NCI-H128 (cell line): Measurements from ENCODE around the gene S100A3.
"Not testable (repeated sequence)": the region's sequence is repeated elsewhere in the genome, so short reads cannot be mapped to it uniquely, and the experiment has no call there.

Source experiments
- DNase-seq: peaks from one replicate; lab custom pipeline; 2025; ENCODE audit not compliant: unreplicated experiment; lab: John Stamatoyannopoulos, UW

The S100A3 gene

GRCh38 chr1:153535242-153536011 is 13.6 kb downstream of the S100A3 start, which contains the start of gene S100A6:
TSS of gene S100A6 (minus strand) at chr1:153535991. CDS start at chr1:153535339, 652 bp downstream.
- no peak for DNase-seq

GRCh38 chr1:153534925-153535241 is 14.2 kb downstream of the S100A3 start:
- no peak for DNase-seq

GRCh38 chr1:153534226-153534924 is 14.7 kb downstream of the S100A3 start:
- no peak for DNase-seq

- no peak for DNase-seq
Observed at GRCh38 chr1:153533689-153534201, 15.3 kb downstream of the S100A3 start.

GRCh38 chr1:153532769-153533599 is 16.1 kb downstream of the S100A3 start:
- peak; percentile 91 for DNase-seq

GRCh38 chr1:153532181-153532580 is 16.9 kb downstream of the S100A3 start:
- DNase-seq, result no peak

GRCh38 chr1:153531638-153532037 is 17.4 kb downstream of the S100A3 start:
- DNase-seq, result no peak

GRCh38 chr1:153527683-153528040 is 21.4 kb downstream of the S100A3 start:
- DNase-seq, result no peak

GRCh38 chr1:153527023-153527682 is 21.9 kb downstream of the S100A3 start:
- DNase-seq, result no peak

- no peak for DNase-seq
Observed at GRCh38 chr1:153526132-153526543, 22.9 kb downstream of the S100A3 start.

- DNase-seq, result no peak
Observed at GRCh38 chr1:153525088-153525728, 23.9 kb downstream of the S100A3 start.

- DNase-seq, result not testable (repeated sequence)
Observed at GRCh38 chr1:153522353-153523048, 26.6 kb downstream of the S100A3 start.

- DNase-seq, result not testable (repeated sequence)
Observed at GRCh38 chr1:153521808-153522207, 27.2 kb downstream of the S100A3 start.

- DNase-seq, result no peak
Observed at GRCh38 chr1:153520818-153521476, 28.1 kb downstream of the S100A3 start.

GRCh38 chr1:153520137-153520691 is 28.8 kb downstream of the S100A3 start:
- not testable (repeated sequence) for DNase-seq

- DNase-seq, result no peak
Observed at GRCh38 chr1:153519242-153519641, 29.8 kb downstream of the S100A3 start.

- DNase-seq, result no peak
Observed at GRCh38 chr1:153515504-153516394, 33.3 kb downstream of the S100A3 start.

GRCh38 chr1:153513666-153514065 is 35.4 kb downstream of the S100A3 start:
- no peak for DNase-seq
